ENCODE results near the gene TBCEL. TPM values are rescaled to one million over a fixed set of nuclear protein-coding genes. Genes with fewer than 3 reads are reported as not detected.

The TBCEL gene
- polyA plus RNA-seq, 1 donor (not counting 4 experiments of a cell fraction or from before 2014, with no cell fraction given), result 15.1 TPM

- no peak for FAIRE-seq
- H3K79me2 ChIP-seq (ENCODE audit: control insufficient read depth, insufficient read depth, low read length), result no peaks in the 10 kb centered on the region
- no peaks in the 10 kb centered on the region for H3K9me1 ChIP-seq (ENCODE audit: control insufficient read depth, extremely low read depth, insufficient read depth, low read length)
- H3K4me2 ChIP-seq (ENCODE audit: control insufficient read depth, extremely low read depth, insufficient read depth, low read depth, low read length), result no peak overlapping the region
- no peak overlapping the region for H3K27ac ChIP-seq (ENCODE audit: control insufficient read depth, insufficient read depth, low read length)
- H3K9me3 ChIP-seq (ENCODE audit: control insufficient read depth, low read depth, low read length), result no peaks in the 10 kb centered on the region
- no peak overlapping the region for H2AFZ ChIP-seq (ENCODE audit: control insufficient read depth, low read length)
- no peak overlapping the region for H3K9ac ChIP-seq (ENCODE audit: control insufficient read depth, extremely low read depth, insufficient read depth, low read length)
- no peak overlapping the region for H3K4me3 ChIP-seq (ENCODE audit: control insufficient read depth in 2 of 3, extremely low read depth in 1 of 3, insufficient read depth in 2 of 3, low read depth in 1 of 3, low read length in 3 of 3)
- H3K27me3 ChIP-seq (ENCODE audit: control insufficient read depth, extremely low read depth, insufficient read depth, low read length), result no peaks in the 10 kb centered on the region
- DNase-seq (ENCODE audit: low read depth, low spot score), result no peak
- dilution Hi-C loops (cut with MboI; ENCODE audit: extremely low pct_ligation_motif_present, low sequenced_read_pairs), result no loop called here
- H3K4me1 ChIP-seq (ENCODE audit: control insufficient read depth, extremely low read depth, insufficient read depth, low read length), result no peaks in the 10 kb centered on the region
- no peaks in the 10 kb centered on the region for H3K36me3 ChIP-seq (ENCODE audit: control insufficient read depth in 2 of 2, extremely low read depth in 1 of 2, insufficient read depth in 2 of 2, low read length in 2 of 2)
- no peaks in the 10 kb centered on the region for H4K20me1 ChIP-seq (ENCODE audit: control insufficient read depth, extremely low read depth, insufficient read depth, low read length)
- no peak for TF ChIP-seq CTCF (optimal IDR thresholded peaks at IDR 0.05 in 1 of 3, IDR thresholded peaks at IDR 0.05 in 1 of 3, conservative IDR thresholded peaks at IDR 0.05 in 1 of 3; ENCODE audit: extremely low read depth in 1 of 3, insufficient read depth in 2 of 3, low read length in 3 of 3)
- TF ChIP-seq EZH2 (IDR thresholded peaks at IDR 0.05; ENCODE audit: low read length), result no peak
Measured at GRCh38 chr11:121138259-121138658, 114.4 kb downstream of the TBCEL start.

GRCh38 chr11:121140369-121140768 is 116.5 kb downstream of the TBCEL start:
- DNase-seq (ENCODE audit: low read depth, low spot score) (no peak), FAIRE-seq (no peak)
- Histone ChIP-seq H3K9ac (ENCODE audit: control insufficient read depth, extremely low read depth, insufficient read depth, low read length) (no peak overlapping the region), H3K36me3 (ENCODE audit: control insufficient read depth in 2 of 2, extremely low read depth in 1 of 2, insufficient read depth in 2 of 2, low read length in 2 of 2) (no peaks in the 10 kb centered on the region), H3K9me3 (ENCODE audit: control insufficient read depth, low read depth, low read length) (no peaks in the 10 kb centered on the region), H3K27me3 (ENCODE audit: control insufficient read depth, extremely low read depth, insufficient read depth, low read length) (no peaks in the 10 kb centered on the region), H2AFZ (ENCODE audit: control insufficient read depth, low read length) (no peak overlapping the region), H4K20me1 (ENCODE audit: control insufficient read depth, extremely low read depth, insufficient read depth, low read length) (no peaks in the 10 kb centered on the region), H3K9me1 (ENCODE audit: control insufficient read depth, extremely low read depth, insufficient read depth, low read length) (no peaks in the 10 kb centered on the region), H3K4me1 (ENCODE audit: control insufficient read depth, extremely low read depth, insufficient read depth, low read length) (no peaks in the 10 kb centered on the region), H3K4me2 (ENCODE audit: control insufficient read depth, extremely low read depth, insufficient read depth, low read depth, low read length) (no peak overlapping the region), H3K4me3 (ENCODE audit: control insufficient read depth in 2 of 3, extremely low read depth in 1 of 3, insufficient read depth in 2 of 3, low read depth in 1 of 3, low read length in 3 of 3) (no peak overlapping the region), H3K79me2 (ENCODE audit: control insufficient read depth, insufficient read depth, low read length) (no peaks in the 10 kb centered on the region), H3K27ac (ENCODE audit: control insufficient read depth, insufficient read depth, low read length) (no peak overlapping the region)
- TF ChIP-seq CTCF (optimal IDR thresholded peaks at IDR 0.05 in 1 of 3, IDR thresholded peaks at IDR 0.05 in 1 of 3, conservative IDR thresholded peaks at IDR 0.05 in 1 of 3; ENCODE audit: extremely low read depth in 1 of 3, insufficient read depth in 2 of 3, low read length in 3 of 3) (no peak), EZH2 (IDR thresholded peaks at IDR 0.05; ENCODE audit: low read length) (no peak)
- dilution Hi-C loops (cut with MboI; ENCODE audit: extremely low pct_ligation_motif_present, low sequenced_read_pairs), result no loop called here

Other genes starting within 250 kb of the TBCEL start
- 0.10 to 0.21 TPM (median 0.17 TPM) in 3 replicates for gene TECTA, start 77.1 kb downstream of the TBCEL start, polyA plus RNA-seq

Data from keratinocyte (primary cell).